ENCODE data around the gene VPS35. TPM values are rescaled to one million over a fixed set of nuclear protein-coding genes. Genes with fewer than 3 reads are reported as not detected.
A peak's percentile ranks its signal among the peaks of the same experiment; 100 is the strongest.
"Not testable (repeated sequence)": the region's sequence is repeated elsewhere in the genome, so short reads cannot be mapped to it uniquely, and the experiment has no call there.

The VPS35 gene
- total RNA-seq, 1 experiment from 2014 or later = 72.1 TPM

- ChIA-PET POLR2A (no interaction called here), CTCF (interaction anchor here (1.4 kb wide), 1 partner anchor 14 kb away, joined by 6 read pairs; no protein-coding TSS in a partner anchor)
- H3K4me1 Mint-ChIP-seq = peaks cover 40% of the 10 kb centered on the region
- H3K9me3 Mint-ChIP-seq = no peaks in the 10 kb centered on the region
- H3K27ac Mint-ChIP-seq = 0 out of 2 replicates have a peak overlapping the region, but pooled peaks have one; percentile 6
- peaks cover 18% of the 10 kb centered on the region for H3K36me3 Mint-ChIP-seq
- DNase-seq (ENCODE audit: low spot score) (no peak), ATAC-seq (no peak)
- TF ChIP-seq CREB1 (CRISPR knock-in tag; IDR thresholded peaks at IDR 0.05) (no peak), MYBL2 (CRISPR knock-in tag; IDR thresholded peaks at IDR 0.05) (no peak), IRF2 (CRISPR knock-in tag; IDR thresholded peaks at IDR 0.05; ENCODE audit: borderline replicate concordance, low read depth) (no peak), OVOL2 (CRISPR knock-in tag; IDR thresholded peaks at IDR 0.05; ENCODE audit: borderline replicate concordance) (no peak), ATF6 (CRISPR knock-in tag; IDR thresholded peaks at IDR 0.05) (no peak), ATF3 (CRISPR knock-in tag; conservative IDR thresholded peaks at IDR 0.05) (no peak)
- H3K4me3 Mint-ChIP-seq = no peak overlapping the region
- no peaks in the 10 kb centered on the region for H3K27me3 Mint-ChIP-seq (ENCODE audit: low read depth)
Measured at GRCh38 chr16:46686815-46687473, 2.0 kb downstream of the VPS35 start.

GRCh38 chr16:46681867-46682266, 7.1 kb downstream of the VPS35 start:
- H3K9me3 Mint-ChIP-seq; POLR2A ChIA-PET; DNase-seq (ENCODE audit: low spot score); H3K27ac Mint-ChIP-seq; H3K4me3 Mint-ChIP-seq; H3K27me3 Mint-ChIP-seq (ENCODE audit: low read depth); ATAC-seq: not testable (repeated sequence)
- peaks cover 12% of the 10 kb centered on the region for H3K4me1 Mint-ChIP-seq
- CTCF ChIA-PET = interaction anchor here (2.7 kb wide), 1 partner anchor 8 kb away, joined by 16 read pairs; no protein-coding TSS in a partner anchor
- H3K36me3 Mint-ChIP-seq = peaks cover 38% of the 10 kb centered on the region

- ChIA-PET POLR2A (interaction anchor here (1.0 kb wide), 1 partner anchor 45 kb away, joined by 5 read pairs; no protein-coding TSS in a partner anchor), CTCF (interaction anchor here (0.6 to 0.9 kb wide), 2 partner anchors 27 to 178 kb away, joined by 3 read pairs; no protein-coding TSS in a partner anchor)
- not testable (repeated sequence) for H3K27ac Mint-ChIP-seq; DNase-seq (ENCODE audit: low spot score); ATAC-seq; H3K9me3 Mint-ChIP-seq; H3K27me3 Mint-ChIP-seq (ENCODE audit: low read depth); H3K4me1 Mint-ChIP-seq; H3K4me3 Mint-ChIP-seq
- H3K36me3 Mint-ChIP-seq = peaks cover 65% of the 10 kb centered on the region
Measured at GRCh38 chr16:46677943-46678342, 11.0 kb downstream of the VPS35 start.

- DNase-seq (ENCODE audit: low spot score) = peak; percentile 62
- no peaks in the 10 kb centered on the region for H3K9me3 Mint-ChIP-seq
- ChIA-PET POLR2A (no interaction called here), CTCF (interaction anchor here (0.6 to 3.0 kb wide), 49 partner anchors 9 to 1574 kb away, joined by 3 to 43 read pairs (median 5); partner anchors contain the start of genes GPT2 and ORC6)
- peaks cover 66% of the 10 kb centered on the region for H3K36me3 Mint-ChIP-seq
- H3K4me3 Mint-ChIP-seq = no peak overlapping the region
- ATAC-seq = peak; percentile 100
- H3K27me3 Mint-ChIP-seq (ENCODE audit: low read depth) = no peaks in the 10 kb centered on the region
- no peaks in the 10 kb centered on the region for H3K4me1 Mint-ChIP-seq
- peak overlapping the region; percentile 3 for H3K27ac Mint-ChIP-seq
- TF ChIP-seq ZNF532 (CRISPR knock-in tag; IDR thresholded peaks at IDR 0.05; ENCODE audit: borderline replicate concordance) (no peak), GABPB1 (CRISPR knock-in tag; IDR thresholded peaks at IDR 0.05) (0 out of 2 replicates have a peak, but pooled peaks have one; percentile 21), ZBTB21 (CRISPR knock-in tag; IDR thresholded peaks at IDR 0.05; ENCODE audit: borderline replicate concordance) (no peak), AFF4 (CRISPR knock-in tag; IDR thresholded peaks at IDR 0.05; ENCODE audit: borderline replicate concordance) (no peak), MXD4 (CRISPR knock-in tag; IDR thresholded peaks at IDR 0.05; ENCODE audit: borderline replicate concordance) (no peak), STAT6 (CRISPR knock-in tag; conservative IDR thresholded peaks at IDR 0.05; ENCODE audit: low read depth) (no peak)
Measured at GRCh38 chr16:46673320-46674013, 15.5 kb downstream of the VPS35 start.

Measured in WTC11 (cell line).